K562 (cell line): ENCODE results near the gene GNAI2. TPM values are rescaled to one million over a fixed set of nuclear protein-coding genes. Genes with fewer than 3 reads are reported as not detected.

Experiments
- ASH1L ChIP-seq: fragments of 450-650 bp; IDR thresholded peaks from 2 replicates; pipeline ENCODE4 v1.6.1; 2018; ENCODE audit warnings: borderline replicate concordance, mild to moderate bottlenecking, low read depth; ENCODE audit not compliant: partially characterized antibody
- ATF1 ChIP-seq, 2 experiments: fragments of 450-650 bp in 1 of 2; IDR thresholded peaks; 2 replicates each; pipeline ENCODE4 v1.6.1; 2016; ENCODE audit warnings: missing compliant biosample characterization in 1 of 2, missing genetic modification characterization in 1 of 2
- BCOR ChIP-seq: fragments of 450-650 bp; IDR thresholded peaks from 2 replicates; pipeline ENCODE4 v1.6.1; 2016
- CBX8 ChIP-seq: fragments of 200-600 bp; sonication (generic); IDR thresholded peaks from 2 replicates; pipeline ENCODE4 v1.6.1; 2012; ENCODE audit warnings: borderline replicate concordance, mixed run types, low read depth, mild to moderate bottlenecking, moderate library complexity, mixed read lengths, low read length, control low read depth, inconsistent platforms; ENCODE audit not compliant: poor library complexity, severe bottlenecking; ENCODE audit errors: extremely low read depth
- CGGBP1 ChIP-seq: fragments of 250-450 bp; sonication (Bioruptor Pico); IDR thresholded peaks from 2 replicates; pipeline ENCODE4 v1.9.0; 2021; ENCODE audit warnings: mild to moderate bottlenecking
- CHCHD3 ChIP-seq: fragments of 250-450 bp; sonication (Bioruptor Pico); IDR thresholded peaks from 2 replicates; pipeline ENCODE4 v2.1.2; 2022; ENCODE audit warnings: mild to moderate bottlenecking
- FOXJ3 ChIP-seq: sonication (generic); formaldehyde crosslinking; IDR thresholded peaks from 2 replicates; pipeline ENCODE4 v1.4.0; 2020; ENCODE audit warnings: mild to moderate bottlenecking, missing genetic modification reagents
- NR2F6 ChIP-seq: fragments of 450-650 bp; formaldehyde crosslinking; IDR thresholded peaks from 2 replicates; pipeline ENCODE4 v1.4.0; 2020; ENCODE audit warnings: mild to moderate bottlenecking
- RFX1 ChIP-seq: fragments of 450-650 bp; IDR thresholded peaks from 2 replicates; pipeline ENCODE4 v1.6.1; 2016; ENCODE audit warnings: mild to moderate bottlenecking, moderate library complexity
- TBL1XR1 ChIP-seq, 2 experiments: IDR thresholded peaks; 2 replicates each; pipeline ENCODE4 v1.6.1; 2012; ENCODE audit warnings: improper control_type of control experiment in 2 of 2, low read length in 2 of 2, mild to moderate bottlenecking in 1 of 2
- ZNF174 ChIP-seq: fragments of 250-450 bp; sonication (Bioruptor Pico); IDR thresholded peaks from 2 replicates; pipeline ENCODE4 v1.4.0; 2020; ENCODE audit warnings: mild to moderate bottlenecking
- polyA plus RNA-seq, 8 experiments: library from polyadenylated mRNA; depleted of rRNA in 4 of 8; stranded (reverse) in 5 of 8; unstranded in 3 of 8; fragments of >200 nt; fragmentation: Nextera tagmentation in 2 of 8; fragmentation: Illumina TruSeq in 1 of 8; extraction: Ambion mirVana in 2 of 8; extraction: Trizol in 1 of 8; gene quantifications; 2 replicates each; pipeline versions ENCODE4 v1.2.1 to v1.2.3, GENCODE V29; 2011 to 2014; ENCODE audit warnings: inconsistent platforms in 1 of 8, missing spikeins in 1 of 8
- total RNA-seq, 7 experiments: library from RNA; depleted of rRNA in 6 of 7; stranded (reverse); fragments of >200 nt in 6 of 7; fragmentation: Illumina TruSeq in 2 of 7; extraction: Trizol in 2 of 7; gene quantifications; 2 replicates each; pipeline versions ENCODE4 v1.2.1 to v1.2.3, GENCODE V29; 2011 to 2021; ENCODE audit warnings: low replicate concordance in 1 of 7
- TF ChIP-seq, protein P1 (sequence below), 2 experiments: fragments of 450-650 bp; IDR thresholded peaks; 2 replicates each; pipeline ENCODE4 v1.6.1; 2016; ENCODE audit warnings: mild to moderate bottlenecking in 2 of 2, borderline replicate concordance in 1 of 2, low read depth in 1 of 2, moderate library complexity in 1 of 2
- TF ChIP-seq, protein P2 (sequence below): sonication (generic); formaldehyde crosslinking; IDR thresholded peaks from 2 replicates; pipeline ENCODE4 v1.8.0; 2022; ENCODE audit warnings: missing genetic modification reagents, mild to moderate bottlenecking, moderate library complexity, borderline replicate concordance

The GNAI2 gene
- total and polyA plus RNA-seq, 9 of the 15 experiments (the other 6 are each of a cell fraction or from before 2014, with no cell fraction given): 1.1 to 72.2 (median 42.7) TPM

DNA sequence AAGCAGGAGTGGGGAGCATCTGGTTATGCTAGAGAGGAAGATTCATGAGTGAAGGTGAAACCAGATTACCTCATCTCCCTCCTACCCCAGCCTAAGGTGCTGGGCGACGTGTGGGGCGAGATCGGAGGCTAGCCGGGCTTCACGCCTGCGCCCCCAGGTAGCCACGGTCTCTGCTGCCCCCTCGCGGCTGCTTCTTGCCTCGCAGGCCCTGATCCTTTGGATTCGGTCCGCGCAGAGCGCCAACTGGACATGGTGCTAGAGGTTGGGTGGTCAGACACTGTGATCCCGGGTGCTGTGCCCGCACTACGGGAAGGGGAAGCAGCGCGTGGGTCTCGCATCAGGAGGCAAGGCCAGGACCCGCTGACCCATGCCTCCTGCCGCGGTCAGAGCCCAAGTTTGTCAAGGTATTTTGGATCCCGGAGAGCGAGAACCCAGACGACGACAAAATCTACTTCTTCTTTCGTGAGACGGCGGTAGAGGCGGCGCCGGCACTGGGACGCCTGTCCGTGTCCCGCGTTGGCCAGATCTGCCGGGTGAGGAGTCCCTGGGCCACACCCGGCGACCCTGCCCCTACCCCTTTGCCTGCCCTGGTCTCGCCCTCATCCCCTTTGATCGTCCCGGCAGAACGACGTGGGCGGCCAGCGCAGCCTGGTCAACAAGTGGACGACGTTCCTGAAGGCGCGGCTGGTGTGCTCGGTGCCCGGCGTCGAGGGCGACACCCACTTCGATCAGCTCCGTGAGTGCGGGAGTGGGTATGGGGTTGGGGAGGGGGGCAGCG is 37.1 kb downstream of the GNAI2 start (continued):
- TF ChIP-seq ZNF174 (CRISPR knock-in tag) (no peak), CBX8 (no peak), CHCHD3 (CRISPR knock-in tag) (no peak), CGGBP1 (CRISPR knock-in tag) (no peak), BCOR (0 out of 2 replicates have a peak, but pooled peaks have one; percentile 20), TBL1XR1 (IDR thresholded peaks at IDR 0.05; ENCODE audit: low read length in 2 of 2) (no peak), RFX1 (no peak), NR2F6 (CRISPR knock-in tag) (peak; percentile 35; the same call in 1 of the 2 replicates), ATF1 (CRISPR knock-in tag; IDR thresholded peaks at IDR 0.05) (no peak), ATF1 (tag; IDR thresholded peaks at IDR 0.05) (0 out of 2 replicates have a peak, but pooled peaks have one; percentile 24), FOXJ3 (CRISPR knock-in tag) (no peak), ASH1L (no peak)
- TF ChIP-seq, protein P1, sequence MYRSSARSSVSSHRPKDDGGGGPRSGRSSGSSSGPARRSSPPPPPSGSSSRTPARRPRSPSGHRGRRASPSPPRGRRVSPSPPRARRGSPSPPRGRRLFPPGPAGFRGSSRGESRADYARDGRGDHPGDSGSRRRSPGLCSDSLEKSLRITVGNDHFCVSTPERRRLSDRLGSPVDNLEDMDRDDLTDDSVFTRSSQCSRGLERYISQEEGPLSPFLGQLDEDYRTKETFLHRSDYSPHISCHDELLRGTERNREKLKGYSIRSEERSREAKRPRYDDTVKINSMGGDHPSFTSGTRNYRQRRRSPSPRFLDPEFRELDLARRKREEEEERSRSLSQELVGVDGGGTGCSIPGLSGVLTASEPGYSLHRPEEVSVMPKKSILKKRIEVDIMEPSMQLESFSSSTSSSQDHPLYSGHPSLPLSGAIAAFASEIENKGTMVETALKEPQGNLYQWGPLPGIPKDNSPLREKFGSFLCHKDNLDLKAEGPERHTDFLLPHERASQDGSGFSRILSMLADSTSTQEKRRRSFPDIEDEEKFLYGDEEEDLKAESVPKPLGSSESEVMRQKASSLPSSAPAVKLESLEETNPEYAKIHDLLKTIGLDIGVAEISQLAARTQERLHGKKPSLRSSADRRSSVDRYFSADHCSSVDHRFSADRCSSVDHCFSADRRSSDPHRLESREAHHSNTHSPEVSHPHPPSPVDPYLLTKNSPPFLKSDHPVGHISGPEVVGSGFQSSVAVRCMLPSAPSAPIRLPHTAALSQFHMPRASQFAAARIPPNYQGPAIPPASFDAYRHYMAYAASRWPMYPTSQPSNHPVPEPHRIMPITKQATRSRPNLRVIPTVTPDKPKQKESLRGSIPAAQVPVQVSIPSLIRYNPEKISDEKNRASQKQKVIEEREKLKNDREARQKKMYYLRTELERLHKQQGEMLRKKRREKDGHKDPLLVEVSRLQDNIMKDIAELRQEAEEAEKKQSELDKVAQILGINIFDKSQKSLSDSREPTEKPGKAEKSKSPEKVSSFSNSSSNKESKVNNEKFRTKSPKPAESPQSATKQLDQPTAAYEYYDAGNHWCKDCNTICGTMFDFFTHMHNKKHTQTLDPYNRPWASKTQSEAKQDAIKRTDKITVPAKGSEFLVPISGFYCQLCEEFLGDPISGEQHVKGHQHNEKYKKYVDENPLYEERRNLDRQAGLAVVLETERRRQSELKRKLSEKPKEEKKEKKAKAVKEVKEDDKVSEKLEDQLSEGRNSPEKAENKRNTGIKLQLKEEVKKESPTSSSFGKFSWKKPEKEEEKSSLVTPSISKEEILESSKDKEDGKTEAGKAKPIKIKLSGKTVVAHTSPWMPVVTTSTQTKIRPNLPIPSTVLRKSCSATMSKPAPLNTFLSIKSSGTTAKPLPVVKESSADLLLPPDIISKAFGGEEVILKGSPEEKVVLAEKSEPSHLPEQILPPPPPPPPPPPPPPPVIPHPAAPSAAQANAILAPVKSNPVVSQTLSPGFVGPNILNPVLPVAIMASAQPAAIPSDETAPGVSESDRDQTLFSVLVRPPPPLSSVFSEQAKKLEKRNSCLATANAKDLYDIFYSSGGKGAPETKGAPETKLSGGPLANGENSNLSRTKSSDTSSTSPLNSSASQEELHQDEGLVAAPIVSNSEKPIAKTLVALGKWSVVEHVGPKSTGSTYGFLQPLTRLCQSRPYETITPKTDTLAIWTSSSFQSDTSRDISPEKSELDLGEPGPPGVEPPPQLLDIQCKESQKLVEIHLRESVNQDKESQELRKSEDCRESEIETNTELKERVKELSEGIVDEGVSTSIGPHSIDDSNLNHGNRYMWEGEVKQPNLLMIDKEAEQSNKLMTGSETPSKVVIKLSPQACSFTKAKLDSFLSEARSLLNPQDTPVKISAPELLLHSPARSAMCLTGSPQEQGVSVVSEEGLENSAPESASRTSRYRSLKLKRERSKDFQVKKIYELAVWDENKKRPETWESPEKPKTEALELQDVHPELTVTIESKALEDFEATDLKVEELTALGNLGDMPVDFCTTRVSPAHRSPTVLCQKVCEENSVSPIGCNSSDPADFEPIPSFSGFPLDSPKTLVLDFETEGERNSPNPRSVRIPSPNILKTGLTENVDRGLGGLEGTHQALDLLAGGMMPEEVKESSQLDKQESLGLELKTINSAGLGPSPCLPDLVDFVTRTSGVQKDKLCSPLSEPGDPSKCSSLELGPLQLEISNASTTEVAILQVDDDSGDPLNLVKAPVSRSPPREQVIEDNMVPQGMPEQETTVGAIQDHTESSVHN (IDR thresholded peaks at IDR 0.05; ENCODE audit: borderline replicate concordance in 1 of 2, low read depth in 1 of 2): no peak
- TF ChIP-seq, protein P2, sequence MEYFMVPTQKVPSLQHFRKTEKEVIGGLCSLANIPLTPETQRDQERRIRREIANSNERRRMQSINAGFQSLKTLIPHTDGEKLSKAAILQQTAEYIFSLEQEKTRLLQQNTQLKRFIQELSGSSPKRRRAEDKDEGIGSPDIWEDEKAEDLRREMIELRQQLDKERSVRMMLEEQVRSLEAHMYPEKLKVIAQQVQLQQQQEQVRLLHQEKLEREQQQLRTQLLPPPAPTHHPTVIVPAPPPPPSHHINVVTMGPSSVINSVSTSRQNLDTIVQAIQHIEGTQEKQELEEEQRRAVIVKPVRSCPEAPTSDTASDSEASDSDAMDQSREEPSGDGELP: peak; percentile 57; the same call in 1 of the 2 replicates
